DOHH2 (cell line): ENCODE results near the gene CYP4A22.

Source experiments
- CTCF ChIP-seq: fragments of 200-600 bp; sonication (generic); IDR thresholded peaks from one replicate; pipeline ENCODE4 v1.5.1; 2014; ENCODE audit warnings: antibody characterized with exemption, mild to moderate bottlenecking, low read depth, low read length; ENCODE audit not compliant: poor library complexity, severe bottlenecking
- EZH2phosphoT487 ChIP-seq: fragments of 200-600 bp; sonication (generic); IDR thresholded peaks from 2 replicates; pipeline ENCODE4 v1.6.1; 2017; ENCODE audit warnings: borderline replicate concordance, mild to moderate bottlenecking, antibody characterized with exemption, low read length, moderate library complexity, mixed read lengths

GRCh38 chr1:47113178-47113577 lies 24.1 kb upstream of the CYP4A22 start:
- TF ChIP-seq CTCF (no peak), EZH2phosphoT487 (no peak)
